SU-DHL-6 (cell line): ENCODE data around the gene MYZAP.

Experiments used
- H2AFZ ChIP-seq: fragments of 200-600 bp; sonication (generic); 2 replicates; pipeline ENCODE4 v1.6.1; 2014; ENCODE audit warnings: low read depth, mild to moderate bottlenecking, moderate library complexity, mixed read lengths, antibody characterized with exemption, low read length; ENCODE audit not compliant: severe bottlenecking
- H3F3A ChIP-seq: fragments of 200-600 bp; shearing (Covaris generic); 2 replicates; pipeline ENCODE4 v1.6.0; 2016; ENCODE audit warnings: antibody characterized with exemption, mild to moderate bottlenecking; ENCODE audit not compliant: insufficient read depth
- H3K27ac ChIP-seq: fragments of 200-600 bp; sonication (generic); 2 replicates; pipeline ENCODE4 v1.5.1; 2016; ENCODE audit warnings: low read depth, mild to moderate bottlenecking, low read length, moderate library complexity, mixed read lengths
- H3K27me3 ChIP-seq: fragments of 200-600 bp; sonication (generic), shearing (Covaris generic); 2 replicates; pipeline ENCODE4 v1.6.0; 2014; ENCODE audit warnings: mild to moderate bottlenecking, low read length
- H3K36me3 ChIP-seq: fragments of 200-600 bp; sonication (generic); 2 replicates; pipeline ENCODE4 v1.6.1; 2014; ENCODE audit warnings: mild to moderate bottlenecking, low read length, mixed read lengths
- H3K4me2 ChIP-seq: fragments of 300-600, 200-600 bp; shearing (Covaris generic), sonication (generic); 2 replicates; pipeline ENCODE4 v1.6.0; 2014; ENCODE audit warnings: low read length, low read depth, mild to moderate bottlenecking; ENCODE audit not compliant: poor library complexity, severe bottlenecking
- H3K4me3 ChIP-seq: fragments of 200-600 bp; sonication (generic); 2 replicates; pipeline ENCODE4 v1.5.1; 2014; ENCODE audit warnings: antibody characterized with exemption, low read length, mild to moderate bottlenecking, mixed read lengths; ENCODE audit not compliant: insufficient read depth, poor library complexity, severe bottlenecking
- H3K79me2 ChIP-seq: fragments of 200-600 bp; sonication (generic); 2 replicates; pipeline ENCODE4 v1.6.1; 2014; ENCODE audit warnings: mild to moderate bottlenecking, low read length, moderate library complexity; ENCODE audit not compliant: insufficient read depth
- H3K9ac ChIP-seq: fragments of 200-600 bp; sonication (generic); 2 replicates; pipeline ENCODE4 v1.7.0; 2014; ENCODE audit warnings: mild to moderate bottlenecking, low read length
- H3K9me2 ChIP-seq: fragments of 200-600 bp; sonication (generic); replicated peaks from 2 replicates; pipeline ENCODE4 v1.6.1; 2014; ENCODE audit warnings: low read length; ENCODE audit not compliant: insufficient read depth
- H3K9me3 ChIP-seq: fragments of 200-600 bp; sonication (generic); 2 replicates; pipeline ENCODE4 v1.6.1; 2014; ENCODE audit warnings: low read length, mixed read lengths; ENCODE audit not compliant: insufficient read depth
- H4K20me1 ChIP-seq: fragments of 200-600 bp; sonication (generic); 2 replicates; pipeline ENCODE4 v1.6.1; 2014; ENCODE audit warnings: low read depth, mild to moderate bottlenecking, antibody characterized with exemption, low read length, moderate library complexity, mixed read lengths
- EZH2phosphoT487 ChIP-seq: fragments of 200-600 bp; sonication (generic), shearing (Covaris generic); conservative IDR thresholded peaks from 2 replicates; pipeline ENCODE4 v1.6.1; 2018; ENCODE audit warnings: mild to moderate bottlenecking, antibody characterized with exemption, low read length, moderate library complexity, mixed read lengths
- TF ChIP-seq, protein P1 (sequence below): fragments of 200-600 bp; sonication (generic); IDR thresholded peaks from one replicate; pipeline ENCODE4 v1.5.1; 2017; ENCODE audit warnings: antibody characterized with exemption, mild to moderate bottlenecking, low read length, moderate library complexity; ENCODE audit not compliant: insufficient read depth, poor library complexity, severe bottlenecking

Gene MYZAP

DNA sequence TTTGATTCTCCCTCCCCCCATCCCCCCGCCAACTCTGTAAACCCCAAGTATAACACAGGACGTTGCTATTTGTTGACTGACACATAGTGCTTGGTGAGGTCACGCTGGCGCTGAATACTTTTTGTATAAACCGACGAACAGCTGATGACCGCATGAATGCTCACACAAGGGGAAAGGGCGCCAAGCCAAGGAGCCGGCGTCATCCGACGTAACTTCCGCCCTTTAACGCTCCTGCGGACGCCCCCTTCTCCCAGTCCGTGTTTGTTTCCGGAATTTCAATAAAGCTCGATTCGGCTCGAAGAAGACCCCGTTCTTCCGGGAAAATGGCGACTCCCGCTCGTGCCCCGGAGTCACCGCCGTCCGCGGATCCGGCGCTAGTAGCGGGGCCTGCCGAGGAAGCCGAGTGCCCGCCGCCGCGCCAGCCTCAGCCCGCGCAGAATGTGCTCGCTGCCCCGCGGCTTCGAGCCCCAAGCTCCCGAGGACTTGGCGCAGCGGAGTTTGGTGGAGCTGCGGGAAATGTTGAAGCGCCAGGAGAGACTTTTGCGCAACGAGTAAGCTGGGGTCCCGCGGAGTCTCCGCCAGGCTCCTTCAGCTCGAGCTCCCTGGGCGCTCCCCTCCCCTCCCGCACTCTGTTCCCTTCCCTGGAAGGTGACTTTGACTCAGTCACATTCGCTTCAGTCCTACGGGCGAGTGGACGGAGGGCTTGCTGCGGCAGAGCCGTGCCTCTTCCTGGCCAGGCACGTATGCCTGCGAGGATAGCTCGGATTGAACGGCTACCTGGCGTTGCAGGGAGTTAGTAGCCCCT, 114.9 kb downstream of the MYZAP start, which contains the start of gene POLR2M:
Gene POLR2M, plus strand, starts transcription at position 310 of the 805 bp plus-strand sequence. Its CDS starts 129 bp downstream, at position 439.
- no peaks in the 10 kb centered on the region for H3F3A ChIP-seq
- H3K9me2 ChIP-seq: no peaks in the 10 kb centered on the region
- H4K20me1 ChIP-seq: no peaks in the 10 kb centered on the region; the same call in 1 of the 2 replicates
- peaks cover 26% of the 10 kb centered on the region; the same call in 1 of the 2 replicates for H3K36me3 ChIP-seq
- H2AFZ ChIP-seq: peak within 1 kb of the TSS; percentile 86
- H3K27me3 ChIP-seq: no peaks in the 10 kb centered on the region
- no peaks in the 10 kb centered on the region for H3K9me3 ChIP-seq
- H3K4me2 ChIP-seq: peak within 1 kb of the TSS; percentile 93
- H3K9ac ChIP-seq: peak within 1 kb of the TSS; percentile 93
- peaks cover 38% of the 10 kb centered on the region for H3K79me2 ChIP-seq
- H3K4me3 ChIP-seq: peak within 1 kb of the TSS; percentile 81
- no peak for TF ChIP-seq EZH2phosphoT487
- TF ChIP-seq, protein P1, sequence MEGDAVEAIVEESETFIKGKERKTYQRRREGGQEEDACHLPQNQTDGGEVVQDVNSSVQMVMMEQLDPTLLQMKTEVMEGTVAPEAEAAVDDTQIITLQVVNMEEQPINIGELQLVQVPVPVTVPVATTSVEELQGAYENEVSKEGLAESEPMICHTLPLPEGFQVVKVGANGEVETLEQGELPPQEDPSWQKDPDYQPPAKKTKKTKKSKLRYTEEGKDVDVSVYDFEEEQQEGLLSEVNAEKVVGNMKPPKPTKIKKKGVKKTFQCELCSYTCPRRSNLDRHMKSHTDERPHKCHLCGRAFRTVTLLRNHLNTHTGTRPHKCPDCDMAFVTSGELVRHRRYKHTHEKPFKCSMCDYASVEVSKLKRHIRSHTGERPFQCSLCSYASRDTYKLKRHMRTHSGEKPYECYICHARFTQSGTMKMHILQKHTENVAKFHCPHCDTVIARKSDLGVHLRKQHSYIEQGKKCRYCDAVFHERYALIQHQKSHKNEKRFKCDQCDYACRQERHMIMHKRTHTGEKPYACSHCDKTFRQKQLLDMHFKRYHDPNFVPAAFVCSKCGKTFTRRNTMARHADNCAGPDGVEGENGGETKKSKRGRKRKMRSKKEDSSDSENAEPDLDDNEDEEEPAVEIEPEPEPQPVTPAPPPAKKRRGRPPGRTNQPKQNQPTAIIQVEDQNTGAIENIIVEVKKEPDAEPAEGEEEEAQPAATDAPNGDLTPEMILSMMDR: no peak
- H3K27ac ChIP-seq: peak within 1 kb of the TSS; percentile 64

DNA sequence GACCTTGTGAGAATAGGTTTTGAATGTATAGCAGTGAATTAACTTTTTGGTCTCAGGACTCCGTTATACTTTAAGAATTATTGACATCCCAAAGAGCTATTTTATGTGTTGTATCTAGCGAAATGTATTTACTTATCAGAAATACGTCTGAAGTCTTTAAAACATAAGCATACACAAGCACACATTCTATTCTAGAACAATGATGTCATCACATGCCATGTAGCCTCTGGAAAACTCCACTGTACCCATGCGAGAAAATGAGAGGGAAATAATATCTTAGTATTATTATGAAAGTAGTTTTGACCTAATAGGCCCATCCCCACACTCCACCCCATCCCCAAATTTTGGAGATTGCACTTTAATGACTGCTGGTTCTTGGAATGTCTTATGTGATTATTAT, 116.3 kb downstream of the MYZAP start:
- H3K79me2 ChIP-seq: peaks cover 38% of the 10 kb centered on the region

DNA sequence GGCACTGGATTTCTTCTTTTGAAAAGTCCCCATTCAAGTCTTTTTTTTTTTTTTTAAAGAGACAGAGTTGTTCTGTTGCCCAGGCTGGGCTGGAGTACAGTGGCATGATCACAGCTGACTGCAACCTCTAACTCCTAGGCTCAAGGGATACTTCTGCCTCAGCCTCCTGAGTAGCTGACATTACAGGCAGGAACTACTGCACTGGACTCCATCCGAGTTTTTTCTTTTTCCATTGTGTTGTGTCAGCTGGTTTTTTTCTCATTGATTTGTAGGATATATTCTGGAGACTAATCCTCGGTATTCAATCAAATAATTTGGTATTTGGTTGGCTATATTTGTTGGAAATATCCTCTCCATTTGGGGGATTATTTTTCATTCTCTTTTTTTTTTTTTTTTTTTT, 126.6 kb downstream of the MYZAP start:
- 0 out of 2 replicates have a peak, but pooled peaks cover 3% of the 10 kb centered on the region for H3F3A ChIP-seq
- no peak for TF ChIP-seq EZH2phosphoT487
- TF ChIP-seq, protein P1: no peak
- peaks cover 9% of the 10 kb centered on the region; the same call in 1 of the 2 replicates for H3K36me3 ChIP-seq
- no peak overlapping the region for H3K4me3 ChIP-seq
- H3K27ac ChIP-seq: no peak overlapping the region
- H2AFZ ChIP-seq: no peak overlapping the region
- no peaks in the 10 kb centered on the region for H3K9me2 ChIP-seq
- no peaks in the 10 kb centered on the region for H3K9me3 ChIP-seq
- H3K79me2 ChIP-seq: no peaks in the 10 kb centered on the region
- H4K20me1 ChIP-seq: no peaks in the 10 kb centered on the region
- H3K27me3 ChIP-seq: no peaks in the 10 kb centered on the region
- H3K9ac ChIP-seq: no peak overlapping the region
- H3K4me2 ChIP-seq: no peak overlapping the region

More for the DNA sequence above, 116.3 kb downstream of the MYZAP start:
- Histone ChIP-seq H3K4me2 (peak overlapping the region; percentile 93), H3K9me2 (no peaks in the 10 kb centered on the region), H3K27me3 (no peaks in the 10 kb centered on the region), H3F3A (no peaks in the 10 kb centered on the region), H3K9ac (peak overlapping the region; percentile 93), H4K20me1 (no peaks in the 10 kb centered on the region; the same call in 1 of the 2 replicates), H3K4me3 (peak overlapping the region; percentile 81), H3K36me3 (peaks cover 35% of the 10 kb centered on the region; the same call in 1 of the 2 replicates), H2AFZ (no peak overlapping the region), H3K9me3 (no peaks in the 10 kb centered on the region), H3K27ac (no peak overlapping the region)
- TF ChIP-seq, protein P1: no peak
- no peak for TF ChIP-seq EZH2phosphoT487
